GM19395 (cell line): ENCODE measurements around the gene NELL1.

Source experiments
- ATAC-seq: cut with Tn5 transposase; IDR thresholded peaks from one replicate; pipeline ENCODE4 v1.9.1; 2021; ENCODE audit warnings: mild to moderate bottlenecking, moderate library complexity; ENCODE audit not compliant: unreplicated experiment

NELL1 gene

GRCh38 chr11:21541187-21541751, 871.9 kb downstream of the NELL1 start:
- no peak for ATAC-seq

DNA sequence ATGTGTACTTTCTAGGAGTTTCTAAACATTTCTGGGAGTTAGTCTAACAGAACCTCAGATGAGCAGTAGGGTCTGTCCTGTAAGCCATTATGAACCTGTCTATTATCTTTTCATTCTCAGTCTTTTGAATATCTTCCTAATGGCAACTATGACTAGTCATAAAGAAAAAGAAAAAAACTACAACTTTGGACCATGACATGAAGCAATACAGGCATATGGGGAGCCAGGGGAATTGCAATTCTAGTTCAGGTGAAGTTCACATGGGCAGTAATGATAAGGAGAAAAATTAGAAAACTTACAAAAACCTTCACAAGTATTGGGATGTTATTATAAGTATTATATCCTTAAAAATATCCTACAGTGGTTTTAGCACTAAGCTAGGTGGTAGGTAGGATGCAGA, 874.5 kb downstream of the NELL1 start:
- no peak for ATAC-seq

GRCh38 chr11:21545699-21546098, 876.3 kb downstream of the NELL1 start:
- ATAC-seq = no peak

DNA sequence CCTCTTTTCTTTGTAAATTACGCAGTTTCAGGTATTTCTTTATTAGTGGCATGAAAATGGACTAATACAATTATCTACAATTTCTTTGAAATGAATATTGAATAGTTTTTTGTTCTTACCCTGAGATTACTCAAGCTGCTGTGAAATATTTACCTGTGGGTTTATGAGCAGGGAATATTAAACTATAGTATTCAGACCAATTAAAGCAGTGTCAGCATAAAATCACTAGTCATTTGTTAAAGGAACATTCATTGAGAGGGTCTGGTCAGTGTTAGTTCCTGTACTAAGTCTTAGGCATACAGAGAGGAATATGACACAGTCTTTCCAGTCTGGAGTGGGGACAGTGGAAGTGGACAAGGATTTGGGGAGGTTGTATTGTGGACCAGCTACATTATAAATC, 877.3 kb downstream of the NELL1 start:
- no peak for ATAC-seq

- ATAC-seq = no peak
Observed at GRCh38 chr11:21552911-21553310, 883.5 kb downstream of the NELL1 start.

DNA sequence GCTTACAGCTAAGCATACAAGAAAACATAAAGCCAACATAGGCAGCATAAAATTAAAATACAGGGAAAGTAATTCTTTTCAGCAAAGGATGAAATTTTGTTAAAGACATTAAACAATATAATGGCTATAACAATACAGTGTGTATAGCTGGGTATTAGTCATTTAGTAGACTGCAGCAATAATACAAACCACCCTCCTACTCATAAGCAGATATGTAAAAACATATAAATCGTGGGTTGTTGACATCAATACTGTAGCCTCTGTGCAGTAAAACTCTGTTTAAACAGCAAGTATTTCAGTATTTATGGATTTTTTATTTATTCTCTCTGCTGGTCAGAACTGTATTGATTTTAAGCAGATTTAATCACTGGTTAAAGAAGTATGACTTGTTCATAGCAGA, 884.4 kb downstream of the NELL1 start:
- no peak for ATAC-seq

DNA sequence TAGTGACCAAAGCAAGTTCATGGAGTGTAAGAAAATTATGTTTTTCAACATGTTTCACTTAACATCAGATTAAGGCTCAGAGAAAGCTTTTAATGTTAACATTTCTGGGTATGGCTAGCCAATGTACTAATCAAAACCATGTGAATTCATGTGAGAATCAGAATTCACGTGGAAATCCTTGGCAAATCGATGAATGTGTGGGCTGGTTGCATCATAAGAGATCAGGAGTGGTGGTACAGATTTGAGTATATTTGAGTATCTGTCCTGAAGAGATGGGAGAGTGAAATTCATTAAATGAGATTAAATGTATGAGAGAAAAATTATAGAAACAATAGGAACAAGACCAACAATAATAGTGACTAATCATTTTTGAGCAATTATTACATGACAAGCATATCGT, 884.9 kb downstream of the NELL1 start:
- no peak for ATAC-seq

- no peak for ATAC-seq
Observed at GRCh38 chr11:21556926-21557325, 887.5 kb downstream of the NELL1 start.

GRCh38 chr11:21560466-21560975, 891.1 kb downstream of the NELL1 start:
- no peak for ATAC-seq

DNA sequence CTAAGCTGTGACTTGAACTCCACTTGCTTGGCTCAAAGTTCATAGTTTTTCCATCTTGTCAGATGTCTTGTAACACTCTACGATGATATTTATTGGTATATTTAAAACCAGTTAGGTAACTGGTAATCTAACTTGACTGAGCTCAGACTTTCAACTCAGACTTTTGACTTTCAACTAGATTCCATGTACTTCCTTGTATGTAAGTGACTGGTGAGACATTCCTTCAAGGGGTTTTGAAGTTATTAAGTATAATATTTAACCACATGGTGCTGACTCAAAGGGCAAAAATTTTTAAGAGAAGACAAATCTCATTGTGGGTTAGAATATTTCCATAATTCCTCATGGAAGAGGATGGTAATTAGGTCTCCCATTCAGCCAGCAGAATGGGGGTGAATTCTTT, 892.2 kb downstream of the NELL1 start:
- ATAC-seq = no peak

DNA sequence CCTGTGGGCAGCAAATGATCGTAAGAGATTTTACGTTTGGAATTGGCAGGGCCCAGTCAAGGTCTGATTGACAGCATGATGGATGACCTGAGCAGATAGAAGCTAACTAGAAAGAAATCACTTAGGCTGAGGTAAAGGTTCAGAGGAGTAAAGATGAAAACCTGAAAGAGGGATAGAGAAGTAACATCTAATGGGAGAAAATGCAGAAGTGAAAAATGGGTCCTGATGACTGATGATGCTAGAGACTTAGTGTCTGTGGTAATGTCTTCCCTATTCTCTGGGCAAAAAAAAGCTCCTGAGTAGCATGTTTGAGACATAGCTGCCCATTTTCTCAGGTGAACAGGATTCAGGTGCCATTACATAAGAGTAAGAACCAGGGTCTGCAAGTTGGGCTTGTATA, 894.7 kb downstream of the NELL1 start:
- no peak for ATAC-seq

GRCh38 chr11:21564833-21565682, 895.7 kb downstream of the NELL1 start:
- ATAC-seq = no peak

GRCh38 chr11:21566521-21567117, 897.2 kb downstream of the NELL1 start:
- ATAC-seq = no peak

GRCh38 chr11:21567645-21568290, 898.4 kb downstream of the NELL1 start:
- no peak for ATAC-seq

GRCh38 chr11:21572210-21572609, 902.8 kb downstream of the NELL1 start:
- no peak for ATAC-seq

GRCh38 chr11:21582791-21583190, 913.4 kb downstream of the NELL1 start:
- no peak for ATAC-seq

DNA sequence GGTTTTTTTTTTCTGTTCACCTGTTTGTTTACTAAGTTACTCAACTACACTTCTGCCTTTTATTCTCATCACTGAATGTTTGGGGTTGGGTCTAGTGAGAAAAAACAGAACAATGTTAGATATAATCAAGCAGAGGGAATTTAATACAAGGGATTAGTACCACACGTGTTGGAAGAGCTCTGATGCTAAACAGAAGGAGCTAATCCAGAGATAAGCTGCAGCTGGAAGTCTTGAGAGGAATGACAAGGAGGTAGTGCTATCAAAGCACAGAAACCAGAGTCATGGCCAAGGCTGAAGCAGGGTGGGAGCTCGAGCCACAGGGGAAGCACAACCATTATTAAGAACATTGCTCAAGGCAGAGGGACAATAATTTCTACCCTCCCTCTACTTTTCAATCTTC, 919.4 kb downstream of the NELL1 start:
- no peak for ATAC-seq

DNA sequence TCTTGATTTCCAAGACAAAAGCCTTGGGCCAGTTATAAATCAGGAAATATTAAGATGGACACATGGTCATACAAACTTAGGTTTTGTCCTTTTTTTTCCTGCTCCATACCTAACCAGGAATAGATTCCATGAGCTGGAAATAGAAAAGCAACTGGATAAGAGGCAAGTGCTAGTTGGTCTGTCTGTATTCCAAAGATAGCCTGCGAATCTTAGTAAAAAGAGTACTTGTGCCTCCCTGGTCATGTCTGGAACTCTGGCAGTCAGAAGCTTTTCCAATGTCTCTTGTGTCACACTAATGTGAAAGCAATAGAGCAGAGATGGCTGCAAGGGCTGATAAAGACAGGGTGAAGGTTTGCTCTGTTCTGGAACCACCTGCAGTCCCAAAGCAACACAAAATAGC, 933.3 kb downstream of the NELL1 start:
- ATAC-seq = no peak

DNA sequence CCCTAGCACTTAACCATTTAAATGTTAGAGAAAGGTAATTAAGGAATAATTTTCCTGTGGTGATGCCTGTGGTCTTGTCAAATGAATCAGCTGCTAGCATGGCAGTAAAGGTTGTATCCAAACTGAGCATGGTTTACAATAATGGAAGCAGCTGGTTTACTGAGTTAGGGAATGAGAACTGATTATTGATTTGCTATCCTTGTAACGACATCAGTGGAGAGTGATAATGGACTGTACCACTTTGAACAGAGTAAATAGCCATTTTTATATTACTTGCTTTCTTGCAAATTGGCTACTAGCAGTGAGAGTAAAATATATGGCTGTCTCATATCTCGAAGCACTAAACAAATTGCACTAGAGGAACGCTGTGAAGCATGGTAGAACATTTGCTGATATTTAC, 934.5 kb downstream of the NELL1 start:
- ATAC-seq = no peak

- ATAC-seq = no peak
Observed at GRCh38 chr11:21604564-21604963, 935.2 kb downstream of the NELL1 start.

- ATAC-seq = no peak
Observed at GRCh38 chr11:21612326-21612725, 942.9 kb downstream of the NELL1 start.

DNA sequence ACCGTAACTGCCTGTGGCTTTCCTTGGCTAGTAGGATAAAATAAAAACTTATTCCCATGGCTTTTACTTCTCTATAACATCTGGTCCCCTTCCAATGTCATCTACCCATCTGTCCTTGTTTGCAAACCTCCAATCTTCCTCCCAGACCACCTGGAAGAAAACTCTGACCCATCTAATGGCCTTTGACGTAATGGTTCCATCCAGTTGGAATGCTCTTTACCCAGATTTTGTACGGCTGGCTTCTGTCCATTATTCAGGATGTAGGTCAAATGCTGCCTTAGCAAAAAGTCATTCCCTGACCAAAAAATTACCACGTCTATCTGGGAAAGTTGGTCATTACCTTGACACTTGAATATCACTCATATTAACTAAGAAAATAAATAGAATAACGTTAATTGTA, 945.6 kb downstream of the NELL1 start:
- ATAC-seq = no peak
